NCI-H1105 (cell line): ENCODE data around the gene KIAA0232.
"Not testable (repeated sequence)": the region's sequence is repeated elsewhere in the genome, so short reads cannot be mapped to it uniquely, and the experiment has no call there.

ENCODE experiments used
- DNase-seq: peaks from one replicate; lab custom pipeline; 2025; lab: John Stamatoyannopoulos, UW

The KIAA0232 gene

DNA sequence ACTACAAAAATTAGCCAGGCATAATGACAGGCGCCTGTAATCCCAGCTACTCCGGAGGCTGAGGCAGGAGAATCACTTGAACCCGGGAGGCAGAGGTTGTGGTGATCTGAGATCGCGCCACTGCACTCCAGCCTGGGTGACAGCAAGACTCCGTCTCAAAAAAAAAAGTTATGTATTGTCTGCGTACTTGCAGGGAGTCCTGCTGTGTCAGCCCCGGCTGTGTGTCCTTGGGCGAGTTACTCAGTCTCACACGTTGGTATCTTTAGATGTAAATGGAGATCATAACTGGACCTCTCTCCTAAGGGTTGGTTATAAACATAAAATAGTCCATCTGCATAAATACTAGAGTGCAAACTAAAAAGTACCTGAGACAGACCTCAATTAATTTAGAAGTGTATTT, 104.4 kb downstream of the KIAA0232 start:
- no peak for DNase-seq

DNA sequence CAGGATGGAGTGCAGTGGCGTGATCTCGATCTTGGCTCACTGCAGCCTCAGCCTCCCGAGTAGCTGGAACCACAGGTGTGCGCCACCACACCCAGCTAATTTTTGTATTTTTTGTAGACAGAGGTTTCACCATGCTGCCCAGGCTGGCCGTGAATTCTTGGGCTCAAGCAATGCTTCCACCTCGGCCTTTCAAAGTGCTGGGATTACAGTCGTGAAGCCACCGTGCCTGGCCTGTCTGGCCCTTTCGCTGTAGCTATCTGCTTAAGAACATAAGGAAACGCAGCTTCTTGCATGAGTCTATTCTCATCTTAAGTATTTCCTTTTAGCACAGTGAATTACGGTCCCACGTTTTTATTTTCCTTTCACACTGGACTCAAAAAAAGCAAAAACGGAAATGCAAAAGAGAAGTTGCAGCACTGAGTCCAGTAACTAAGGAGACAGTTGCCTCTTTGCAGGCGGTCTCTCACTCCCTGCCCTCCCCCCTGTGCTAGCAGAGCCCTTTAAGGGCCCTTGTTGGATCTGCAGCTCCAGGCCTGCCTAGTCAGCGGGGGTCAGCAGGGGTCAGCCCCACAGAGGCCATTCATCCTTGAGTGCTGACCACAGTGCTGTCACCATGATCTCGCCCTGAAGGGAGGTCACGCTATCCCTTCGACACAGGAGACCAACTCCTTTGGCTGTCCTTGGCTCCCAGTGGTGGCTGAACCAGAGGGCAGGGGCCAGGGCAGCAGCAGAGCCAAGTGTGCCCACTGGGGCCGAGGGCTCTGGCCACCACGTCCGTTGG, 105.3 kb downstream of the KIAA0232 start:
- no peak for DNase-seq

DNA sequence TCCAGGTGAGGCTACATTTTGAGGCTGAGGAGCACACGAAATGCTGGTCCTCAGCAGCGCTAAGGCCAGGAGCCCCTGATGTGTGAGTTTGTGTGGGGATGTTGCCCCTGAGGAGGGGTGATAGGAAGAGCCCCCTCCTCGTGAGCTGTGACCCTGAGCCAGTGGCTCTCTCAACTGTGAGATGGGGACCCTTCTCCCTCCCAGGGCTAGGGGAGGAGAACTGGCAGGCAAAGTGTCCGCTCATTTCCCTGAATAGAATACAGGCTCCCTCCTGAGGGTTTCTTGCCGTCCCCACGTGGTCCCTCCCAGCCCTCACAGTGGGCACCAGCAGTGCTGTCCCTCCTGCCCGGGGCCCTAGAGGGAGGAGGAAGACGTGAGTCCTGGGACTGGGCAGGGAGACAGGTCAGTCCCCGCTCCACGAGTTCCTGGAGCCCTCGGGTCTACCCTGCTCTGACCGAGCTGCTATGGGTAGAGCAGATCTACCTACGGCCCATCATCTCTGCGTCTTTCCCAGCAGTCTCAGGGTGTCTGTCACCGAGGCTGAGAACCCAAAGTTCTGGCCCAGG, 106.1 kb downstream of the KIAA0232 start:
- DNase-seq = no peak

DNA sequence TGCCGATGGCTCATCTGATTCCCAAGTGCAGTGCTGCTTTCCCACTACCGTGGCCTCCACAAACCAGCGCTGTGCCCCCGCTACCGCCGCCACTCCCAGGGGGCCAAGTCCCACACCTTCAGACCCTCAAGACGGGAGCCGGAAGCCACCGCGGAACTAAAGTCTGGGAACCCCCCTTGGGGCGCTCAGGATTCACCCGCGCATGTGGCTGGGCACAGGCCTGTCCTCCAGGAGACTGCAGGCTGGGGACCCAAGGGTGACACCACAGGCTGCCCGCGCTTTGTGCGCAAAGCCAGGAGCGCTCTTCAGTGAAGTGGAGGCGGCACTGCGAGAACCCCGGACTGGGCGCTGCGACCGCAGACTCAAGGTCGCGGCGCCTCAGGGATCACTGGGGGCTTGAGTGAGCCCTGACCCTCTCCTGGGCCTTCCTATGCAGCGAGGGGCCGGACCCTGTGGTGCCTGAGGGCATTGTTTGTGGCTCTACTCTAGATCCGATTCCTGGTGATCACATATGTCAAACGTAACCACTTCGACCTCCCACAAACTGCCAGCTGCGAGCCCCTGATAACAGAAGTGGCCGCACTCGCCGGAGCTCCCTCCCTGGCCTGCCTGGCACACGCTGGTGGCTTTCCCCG, 106.7 kb downstream of the KIAA0232 start:
- no peak for DNase-seq

DNA sequence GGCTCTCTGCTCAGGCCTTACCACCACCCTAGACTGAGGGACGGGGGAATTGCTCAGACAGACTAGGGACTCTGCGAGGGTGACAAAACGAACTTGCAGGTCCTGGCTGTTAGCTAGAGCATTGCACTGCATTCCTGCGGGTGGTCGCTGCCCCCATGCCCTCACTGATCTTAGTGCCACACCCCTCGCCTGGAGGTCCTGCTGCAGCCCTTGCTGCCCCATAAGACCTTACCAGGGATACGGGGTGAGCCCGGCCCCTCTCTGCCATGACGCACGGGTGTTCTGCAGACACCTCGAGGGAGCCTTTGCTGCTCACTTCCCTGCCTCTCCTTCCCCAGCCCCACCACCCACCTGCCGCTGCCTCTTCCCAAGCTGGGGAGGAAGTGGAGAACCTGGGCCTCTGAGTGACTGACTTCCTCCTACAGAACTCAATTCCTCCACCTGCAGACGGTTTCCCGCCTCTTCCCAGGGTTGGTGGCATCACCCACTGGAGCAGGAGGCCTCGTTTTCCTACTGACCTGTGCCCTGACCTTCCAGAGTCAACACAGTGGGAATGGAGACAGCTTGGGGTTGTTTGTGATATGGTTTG, 107.3 kb downstream of the KIAA0232 start:
- DNase-seq = no peak

DNA sequence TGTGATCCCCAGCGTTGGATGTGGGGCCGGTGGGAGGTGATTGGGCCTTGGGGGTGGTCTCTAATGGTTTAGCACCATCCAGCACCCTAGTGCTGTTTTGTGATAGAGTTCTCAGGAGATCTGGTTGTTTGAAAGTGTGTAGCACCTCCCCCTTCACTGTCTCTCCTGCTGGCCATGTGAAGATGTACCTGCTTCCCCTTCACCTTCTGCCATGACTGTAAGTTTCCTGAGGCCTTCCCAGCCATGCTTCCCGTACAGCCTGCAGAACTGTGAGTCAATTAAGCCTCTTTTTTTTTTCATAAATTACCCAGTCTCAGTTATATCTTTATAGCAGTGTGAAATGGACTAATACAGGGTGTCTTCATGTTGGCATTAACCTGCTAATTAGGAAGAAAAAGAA, 107.8 kb downstream of the KIAA0232 start:
- no peak for DNase-seq

DNA sequence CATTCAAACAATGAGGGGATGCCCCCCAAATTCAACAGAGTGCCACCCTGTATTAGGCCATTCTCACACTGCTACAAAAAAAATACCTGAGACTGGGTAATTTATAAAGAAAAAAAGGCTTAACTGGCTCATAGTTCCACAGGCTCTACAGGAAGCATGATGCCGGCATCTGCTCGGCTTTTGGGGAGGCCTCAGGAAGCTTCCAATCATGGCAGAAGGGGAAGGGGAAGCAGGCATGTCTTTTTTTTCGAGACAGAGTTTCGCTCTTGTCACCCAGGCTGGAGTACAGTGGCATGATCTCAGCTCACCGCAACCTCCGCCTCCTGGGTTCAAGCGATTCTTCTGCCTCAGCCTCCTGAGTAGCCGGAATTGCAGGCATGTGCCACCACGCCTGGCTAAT, 108.4 kb downstream of the KIAA0232 start:
- DNase-seq = not testable (repeated sequence)

DNA sequence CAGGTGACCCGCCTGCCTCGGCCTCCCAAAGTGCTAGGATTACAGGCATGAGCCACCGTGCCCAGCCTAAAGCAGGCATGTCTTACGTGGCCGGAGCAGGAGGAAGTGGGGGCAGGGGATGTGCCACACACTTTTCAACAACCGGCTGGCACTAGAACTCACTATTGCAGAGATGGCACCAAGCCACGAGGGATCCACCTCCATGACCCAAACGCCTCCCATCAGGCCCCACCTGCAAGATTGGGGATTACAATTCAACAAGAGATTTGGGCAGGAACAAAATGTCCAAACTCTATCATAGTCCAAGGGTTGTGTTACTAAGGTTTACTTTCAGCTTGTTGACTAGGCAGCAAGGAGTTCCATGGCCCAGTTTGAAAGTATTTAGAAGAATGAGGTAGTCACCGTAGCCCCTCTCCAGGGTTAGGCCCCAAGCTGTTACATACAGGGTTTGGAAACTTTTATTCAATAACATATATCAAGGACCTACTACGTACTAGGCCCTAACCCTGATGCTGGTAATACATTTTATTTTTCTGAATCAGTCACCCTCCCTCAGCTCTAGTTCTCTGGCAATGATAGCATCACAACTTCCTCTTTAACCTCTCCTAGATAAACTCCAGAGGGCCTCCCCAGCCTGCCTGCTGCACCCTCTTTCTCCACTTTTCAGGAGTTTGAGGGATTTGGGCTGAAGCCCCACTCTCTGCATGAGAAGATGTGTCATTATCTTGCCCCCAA, 109.1 kb downstream of the KIAA0232 start:
- no peak for DNase-seq

DNA sequence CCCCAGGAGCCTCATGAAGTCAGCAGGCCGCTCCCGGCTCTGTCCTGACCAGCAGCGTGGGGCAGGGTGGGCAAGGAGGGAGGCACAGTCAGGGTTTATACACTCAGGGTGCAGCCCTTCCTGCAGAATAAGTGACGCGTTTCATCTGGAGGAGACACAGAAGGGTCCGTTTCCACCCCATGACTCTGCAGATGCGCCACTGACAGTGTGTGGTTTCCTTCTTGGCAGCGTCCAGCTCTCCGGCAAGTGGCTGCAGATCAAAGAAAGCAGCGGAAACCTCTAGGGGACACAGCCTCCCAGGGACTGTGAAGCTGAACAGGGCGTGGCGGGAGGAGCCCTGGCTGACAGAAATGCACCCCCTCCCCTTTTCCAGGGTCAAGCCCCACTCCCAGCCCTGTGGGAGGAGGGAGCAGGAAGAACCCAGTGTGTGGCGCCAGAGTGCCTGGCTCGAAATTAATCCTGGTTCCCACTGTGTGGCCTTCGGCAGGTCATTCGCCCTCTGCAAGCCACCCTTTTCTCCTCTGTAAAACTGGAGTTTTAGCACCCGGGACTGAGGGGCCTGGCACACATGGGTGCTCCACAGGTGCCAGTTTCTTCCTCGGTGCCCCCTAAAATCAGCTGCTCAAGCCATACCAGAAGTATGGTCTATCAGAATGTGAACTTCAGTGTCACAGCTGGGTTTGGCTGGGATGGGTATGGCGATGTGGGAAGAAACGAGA, 109.8 kb downstream of the KIAA0232 start:
- no peak for DNase-seq

DNA sequence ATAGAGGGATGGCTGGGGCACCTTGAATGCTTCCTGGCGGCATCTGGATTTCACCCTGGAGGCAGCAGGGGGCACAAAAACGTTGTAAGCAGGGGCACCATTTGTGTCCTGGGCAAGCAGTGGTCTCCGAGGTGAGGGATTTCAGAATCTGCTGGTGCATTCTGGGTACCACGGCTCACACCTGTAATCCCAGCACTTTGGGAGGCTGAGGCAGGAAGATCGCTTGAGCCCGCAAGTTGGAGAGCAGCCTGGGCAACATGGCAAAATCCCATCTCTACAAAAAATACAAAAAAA, 110.3 kb downstream of the KIAA0232 start:
- DNase-seq = no peak

DNA sequence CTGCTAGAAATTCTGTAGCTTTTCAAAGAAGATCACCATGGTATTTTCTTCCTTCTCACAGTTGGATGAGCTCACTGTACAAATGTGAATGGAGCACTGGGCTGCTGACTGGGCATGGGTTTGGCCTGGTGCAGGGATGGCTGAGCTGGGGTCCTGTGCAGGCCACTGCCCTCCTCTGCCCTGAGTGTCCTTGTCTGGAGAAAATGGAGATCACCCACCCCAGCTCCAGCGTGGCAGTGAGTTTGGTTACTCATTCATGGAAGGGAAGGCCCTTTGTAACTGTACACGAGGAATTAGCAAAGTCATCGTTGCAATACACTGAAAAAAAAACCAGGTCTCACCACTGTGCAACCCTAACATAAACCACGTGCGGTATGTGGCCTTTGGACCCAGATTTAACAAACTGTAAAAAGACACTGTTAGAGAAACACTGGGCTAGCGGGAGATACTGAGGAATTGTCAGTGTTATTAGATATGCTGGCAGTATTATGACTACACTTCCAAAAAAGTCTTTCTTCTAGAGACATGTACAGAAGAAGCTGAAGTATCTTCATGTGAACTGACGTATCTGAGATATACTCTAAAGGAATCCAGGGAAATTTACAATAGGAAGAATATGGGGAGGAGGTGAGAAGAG, 111.0 kb downstream of the KIAA0232 start:
- DNase-seq = no peak

DNA sequence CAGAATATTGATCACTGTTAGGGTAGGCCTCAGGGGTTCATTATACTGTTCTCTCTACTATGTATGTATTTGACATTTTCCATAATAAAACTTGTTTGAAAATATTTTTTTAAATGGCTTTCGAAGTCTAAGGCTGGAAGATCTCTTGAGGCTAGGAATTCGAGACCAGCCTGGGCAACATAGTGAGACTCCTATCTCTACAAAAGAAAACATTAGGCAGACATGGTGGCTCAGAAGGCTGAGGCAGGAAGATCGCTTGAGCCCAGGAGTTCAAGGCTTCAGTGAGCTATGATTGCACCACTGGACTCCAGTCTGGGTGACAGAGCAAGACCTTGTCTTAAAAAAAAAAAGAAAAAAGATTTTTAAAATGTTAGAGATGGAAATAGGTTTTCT, 111.6 kb downstream of the KIAA0232 start:
- DNase-seq = no peak

DNA sequence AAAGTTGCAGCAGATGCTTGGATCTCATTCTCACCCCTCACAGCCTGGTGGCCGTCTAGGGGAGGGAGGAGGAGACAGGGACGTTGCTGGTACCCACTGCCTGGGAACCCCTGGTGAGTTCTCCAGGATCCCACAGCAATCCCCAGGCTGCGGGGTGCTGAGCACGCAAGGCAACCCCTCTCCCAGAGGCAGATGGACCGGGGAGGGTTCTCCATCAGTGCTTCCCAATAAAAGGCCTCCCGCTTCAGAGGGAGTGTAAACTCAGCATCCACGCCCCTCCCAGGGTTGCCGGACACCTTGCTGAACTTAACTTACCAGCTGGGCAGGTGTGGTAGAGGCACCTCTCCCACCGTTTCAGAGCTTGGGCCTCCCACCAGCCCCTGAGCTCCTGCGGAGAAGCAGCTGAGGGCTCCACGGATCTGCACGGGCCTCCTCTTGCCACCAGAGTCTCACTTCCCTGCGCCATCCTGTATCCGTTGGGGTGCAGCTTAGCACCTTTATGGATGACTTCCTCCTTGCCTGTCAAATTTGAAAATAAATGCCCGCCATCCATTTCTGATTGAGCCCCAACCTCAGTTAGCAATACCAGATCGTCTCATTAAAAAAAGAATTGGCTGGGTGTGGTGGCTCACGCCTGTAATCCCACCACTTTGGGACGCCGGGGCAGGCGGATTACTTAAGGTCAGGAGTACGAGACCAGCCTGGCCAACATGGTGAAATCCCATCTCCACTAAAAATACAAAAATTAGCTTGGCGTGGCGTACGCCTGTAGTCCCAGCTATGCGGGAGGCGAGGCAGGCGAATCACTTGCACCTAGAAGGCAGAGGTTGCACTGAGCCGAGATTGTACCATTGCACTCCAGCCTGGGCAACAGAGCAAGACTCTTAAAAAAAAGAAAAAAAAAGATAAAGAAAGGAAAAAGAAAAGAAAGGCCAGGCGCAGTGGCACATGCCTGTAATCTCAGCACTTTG, 112.3 kb downstream of the KIAA0232 start:
- DNase-seq = no peak

DNA sequence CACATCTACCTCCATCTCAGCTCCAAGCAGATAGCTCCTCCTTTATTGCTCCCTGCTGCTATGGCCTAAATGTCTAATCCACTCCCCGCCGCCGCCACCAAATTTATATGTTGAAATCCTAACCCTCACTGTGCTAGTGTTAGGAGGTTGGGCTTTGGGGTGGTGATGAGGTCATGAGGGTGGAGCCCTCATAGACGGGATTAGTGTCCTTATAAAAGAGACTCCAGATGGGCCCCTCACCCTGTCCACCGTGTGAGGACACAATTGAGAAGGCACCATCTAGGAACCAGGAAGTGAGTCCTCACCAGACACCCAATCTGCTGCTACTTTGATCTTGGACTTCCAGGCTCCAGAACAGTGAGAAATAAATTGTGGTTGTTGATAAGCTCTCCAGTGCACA, 113.5 kb downstream of the KIAA0232 start:
- DNase-seq = no peak

DNA sequence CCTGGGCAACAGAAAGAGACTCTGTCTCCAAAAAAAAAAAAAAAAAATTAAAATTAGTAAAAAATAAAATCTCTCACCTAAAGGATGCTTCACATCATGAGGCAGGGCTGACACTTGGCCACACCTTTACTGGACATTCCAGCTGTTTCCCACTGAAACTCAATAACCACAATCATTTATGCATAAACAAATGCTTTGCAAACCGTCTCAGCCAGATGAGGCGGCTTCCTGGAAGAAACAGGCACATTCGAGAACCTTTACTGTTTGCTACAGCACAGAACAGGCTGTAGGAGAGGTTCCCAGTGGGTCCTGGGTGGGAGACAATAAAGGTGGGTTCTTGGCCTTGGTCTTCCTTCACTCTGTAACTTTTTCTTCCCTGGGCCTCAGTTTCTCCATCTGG, 116.2 kb downstream of the KIAA0232 start:
- no peak for DNase-seq

DNA sequence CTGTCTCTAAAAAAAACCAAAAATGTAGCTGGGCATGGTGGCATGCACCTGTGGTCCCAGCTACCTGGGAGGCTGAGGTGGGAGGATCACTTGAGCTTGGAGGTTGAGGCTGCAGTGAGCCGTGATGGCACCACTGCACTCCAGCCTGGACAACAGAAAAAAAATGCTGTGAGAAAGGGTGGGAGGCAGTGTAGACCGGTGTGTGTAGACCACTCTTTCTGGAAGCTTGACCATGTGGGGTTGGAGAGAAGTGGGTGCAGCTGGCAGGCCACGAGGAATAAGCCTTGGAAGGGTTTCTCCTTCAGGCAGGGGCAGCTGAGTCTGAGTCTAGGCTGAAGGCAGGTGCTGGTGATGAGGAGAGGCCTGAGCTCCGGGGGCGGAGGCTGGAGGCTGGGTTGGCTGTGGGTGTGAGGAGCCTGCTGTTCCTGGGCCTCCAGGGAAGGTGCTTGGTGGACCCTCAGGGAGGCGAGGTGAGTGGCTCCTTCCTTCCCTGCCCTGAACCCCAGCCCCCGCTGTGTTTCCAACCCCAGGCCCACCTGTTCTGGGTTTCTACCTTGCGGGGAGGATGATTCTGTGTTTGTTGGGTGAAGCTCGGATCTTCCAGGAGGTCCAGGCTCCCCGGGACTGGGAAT, 117.8 kb downstream of the KIAA0232 start:
- no peak for DNase-seq

DNA sequence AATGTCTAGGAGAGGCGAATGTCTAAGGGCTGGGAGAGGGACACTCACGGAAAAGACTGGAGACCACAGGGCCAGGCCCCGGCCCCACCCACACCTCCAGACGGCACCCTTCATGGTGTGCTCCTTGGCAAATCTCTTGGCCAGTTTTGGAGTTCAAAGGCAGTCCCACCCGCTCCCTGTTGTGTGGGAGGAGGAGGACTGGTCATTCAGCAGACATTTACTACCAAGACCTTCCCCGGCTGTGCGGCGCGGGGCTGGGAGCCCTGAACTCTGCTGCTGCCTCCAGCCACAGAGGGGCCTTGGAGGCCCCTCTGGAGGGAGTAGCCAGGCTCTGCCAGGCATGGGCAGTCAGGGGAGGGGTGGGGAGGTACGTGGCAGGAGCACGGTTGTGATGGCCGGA, 118.4 kb downstream of the KIAA0232 start:
- no peak for DNase-seq

DNA sequence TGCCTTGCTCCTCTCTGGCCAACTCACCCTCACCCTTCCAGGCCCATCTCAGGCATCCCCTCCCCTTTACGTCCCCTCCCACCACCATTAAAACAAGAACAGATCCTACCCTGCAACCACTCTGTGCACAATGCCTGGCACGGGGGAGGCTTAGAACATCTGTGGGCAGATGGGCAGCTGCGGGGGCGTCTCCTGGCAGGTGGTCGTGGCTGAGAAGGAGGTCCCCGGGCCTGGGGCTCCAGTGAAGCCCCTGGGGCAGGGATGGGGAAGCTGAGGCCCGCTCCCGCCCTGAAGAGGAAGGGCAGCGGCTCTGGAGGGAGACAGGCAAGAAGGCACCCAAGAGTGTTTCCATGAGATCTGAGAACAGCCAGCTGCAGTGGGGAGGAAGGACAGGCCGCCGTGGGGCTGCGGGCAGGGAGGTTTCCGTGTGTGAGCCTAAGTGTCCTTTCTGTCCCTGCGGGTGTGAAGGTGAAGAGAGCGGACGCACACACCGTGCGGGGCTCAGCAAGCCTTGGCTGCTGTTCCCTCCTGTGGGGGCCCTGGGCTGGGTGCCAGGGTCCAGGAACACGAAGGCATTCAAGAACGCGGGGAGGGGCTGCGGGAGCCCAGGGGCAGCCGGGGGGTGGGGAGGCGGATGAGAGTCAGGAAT, 119.3 kb downstream of the KIAA0232 start:
- DNase-seq = no peak

DNA sequence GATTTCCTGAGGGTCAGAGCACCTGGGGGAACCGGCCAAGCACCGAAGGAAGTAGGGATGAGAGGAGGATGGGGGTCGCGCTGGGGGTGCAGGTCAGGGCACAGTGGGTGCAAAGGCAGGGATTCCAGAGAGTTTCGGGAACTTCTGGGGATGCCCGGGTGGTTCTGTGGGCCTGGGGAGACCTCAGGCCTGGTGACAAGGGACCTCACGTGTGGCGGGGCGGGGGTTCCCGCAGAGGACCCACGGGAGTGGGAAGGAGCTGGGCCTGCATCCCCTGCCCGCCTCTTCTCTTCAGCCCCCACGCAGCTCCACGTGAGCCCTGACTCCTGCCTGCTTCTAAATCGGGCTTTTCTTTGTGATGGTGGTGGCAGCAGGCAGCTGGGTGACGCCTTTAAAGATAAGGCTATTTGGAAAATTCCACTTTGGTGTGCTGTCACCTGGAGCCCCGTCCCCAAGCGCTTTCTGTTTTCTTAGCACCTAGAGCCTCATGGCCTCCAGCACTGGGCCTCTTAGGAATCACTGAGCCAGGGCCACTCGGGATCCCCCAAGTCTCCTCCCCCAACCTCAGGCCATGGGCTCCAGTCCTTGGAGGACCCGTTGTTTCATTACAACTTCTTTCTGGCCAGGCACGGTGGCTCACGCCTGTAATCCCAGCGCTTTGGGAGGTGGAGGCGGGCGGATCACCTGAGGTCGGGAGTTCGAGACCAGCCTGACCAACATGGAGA, 120.0 kb downstream of the KIAA0232 start:
- no peak for DNase-seq
